Measurements from ENCODE around the gene KSR1. TPM values are rescaled to one million over a fixed set of nuclear protein-coding genes. Genes with fewer than 3 reads are reported as not detected.

Gene KSR1
- total and polyA plus RNA-seq, 9 of the 15 experiments (the other 6 are each of a cell fraction or from before 2014, with no cell fraction given) = 1.4 to 51.7 (median 18.4) TPM

- no peaks in the 10 kb centered on the region for H4K20me1 ChIP-seq (replicated peaks; ENCODE audit: control insufficient read depth, insufficient read depth, low read length)
- peak overlapping the region; percentile 62 to 87; a peak in 3 of 4 replicates for H3K9ac ChIP-seq (ENCODE audit: insufficient read depth in 1 of 2, low read depth in 2 of 2, low read length in 2 of 2)
- CTCF ChIA-PET (ENCODE audit: low intra/inter-chr PET ratio) = no interaction called here
- FAIRE-seq (no peak), ATAC-seq (no peak), DNase-seq (ENCODE audit: extremely low read depth in 1 of 4, low spot score in 3 of 4) (no peak)
- H3K27me3 ChIP-seq (ENCODE audit: control insufficient read depth in 2 of 2, insufficient read depth in 2 of 2, low read length in 2 of 2) = no peaks in the 10 kb centered on the region
- no peak overlapping the region for H2AFZ ChIP-seq (ENCODE audit: low read depth, low read length)
- peaks cover 6% of the 10 kb centered on the region; the same call in 2 of the 3 replicates for H3K36me3 ChIP-seq (ENCODE audit: control insufficient read depth, insufficient read depth, low read length)
- H3K4me2 ChIP-seq (ENCODE audit: insufficient read depth, low read length) = peak overlapping the region; percentile 54
- H3K27ac ChIP-seq (ENCODE audit: extremely low read depth, low read depth, low read length) = peak overlapping the region; percentile 92
- intact Hi-C loops (cut with micrococcal nuclease) = loop anchor here (2.0 to 10.0 kb wide), 4 partner anchors 76 to 486 kb away; no protein-coding TSS in a partner anchor
- BruUV-seq (replicated peaks) = no TSS peak
- 38% methylated on average over 7 of the region's 7 CpGs for whole genome bisulfite sequencing (ENCODE audit: insufficient coverage, low coverage, missing lambda C conversion rate)
- peaks cover 90% of the 10 kb centered on the region for H3K79me2 ChIP-seq (ENCODE audit: control insufficient read depth, insufficient read depth, low read length)
- POLR2A ChIA-PET = interaction anchor here (1.3 kb wide), 1 partner anchor 18 kb away, joined by 4 read pairs; no protein-coding TSS in a partner anchor
- H3K9me3 ChIP-seq (replicated peaks; ENCODE audit: control insufficient read depth, insufficient read depth, low read depth, low read length) = no peaks in the 10 kb centered on the region
- H3K4me3 ChIP-seq = no peak overlapping the region
- in situ Hi-C loops (cut with MboI) = no loop called here
- peaks cover 4% of the 10 kb centered on the region for H3K9me1 ChIP-seq (ENCODE audit: control insufficient read depth, insufficient read depth, low read length)
- peaks cover 63 to 97% of the 10 kb centered on the region in 2 experiments for H3K4me1 ChIP-seq (replicated peaks in 1 of 2; ENCODE audit: control insufficient read depth in 2 of 2, insufficient read depth in 2 of 2, low read length in 2 of 2)
- 0 out of 4 replicates have a peak, but pooled peaks of 1 of the 2 experiments have one; percentile 16 for TF ChIP-seq RAD21 (CRISPR knock-in tag; conservative IDR thresholded peaks at IDR 0.05 in 1 of 2, IDR thresholded peaks at IDR 0.05 in 1 of 2)
- 0 out of 2 replicates have a peak, but pooled peaks have one; percentile 48 for TF ChIP-seq ZNF592 (IDR thresholded peaks at IDR 0.05)
- TF ChIP-seq TARDBP (IDR thresholded peaks at IDR 0.05) = no peak
- TF ChIP-seq TRIM25 (IDR thresholded peaks at IDR 0.05; ENCODE audit: borderline replicate concordance) = no peak
- 0 out of 2 replicates have a peak, but pooled peaks have one; percentile 5 for TF ChIP-seq CREB1 (IDR thresholded peaks at IDR 0.05)
- no peak for TF ChIP-seq CREB1 (CRISPR knock-in tag; IDR thresholded peaks at IDR 0.05)
- peak; percentile 6 for TF ChIP-seq NEUROD1 (IDR thresholded peaks at IDR 0.05; ENCODE audit: borderline replicate concordance, low read depth, low read length, partially characterized antibody)
- TF ChIP-seq TFAM (CRISPR knock-in tag; conservative IDR thresholded peaks at IDR 0.05) = no peak
- 0 out of 2 replicates have a peak, but pooled peaks have one; percentile 25 for TF ChIP-seq RBFOX2 (IDR thresholded peaks at IDR 0.05; ENCODE audit: low read depth, low read length)
- TF ChIP-seq MNT (conservative IDR thresholded peaks at IDR 0.05) = 0 out of 4 replicates have a peak, but pooled peaks of 1 of the 2 experiments have one; percentile 2
- 0 out of 2 replicates have a peak, but pooled peaks have one; percentile 1 for TF ChIP-seq CREB3 (tag; conservative IDR thresholded peaks at IDR 0.05; ENCODE audit: low read depth)
- TF ChIP-seq HNRNPL (IDR thresholded peaks at IDR 0.05; ENCODE audit: low read depth, low read length) = 0 out of 2 replicates have a peak, but pooled peaks have one; percentile 3
- no peak for TF ChIP-seq MXI1 (IDR thresholded peaks at IDR 0.05; ENCODE audit: low read depth, low read length)
These were observed 114.3 kb downstream of the KSR1 start for GRCh38 chr17:27570578-27570914.
